HepG2 (cell line): Measurements from ENCODE around the gene ABCD1. TPM values are rescaled to one million over a fixed set of nuclear protein-coding genes. Genes with fewer than 3 reads are reported as not detected.
A peak's percentile ranks its signal among the peaks of the same experiment; 100 is the strongest.

ENCODE experiments used
- ATAC-seq: fragments of 200-7000 bp; cut with Tn5 transposase; 3 replicates; pipeline ENCODE4 v1.9.1; 2020; ENCODE audit warnings: mild to moderate bottlenecking, moderate library complexity
- BruUV-seq: library from RNA; stranded (reverse); fragments of 400-500 nt; replicated peaks from 2 replicates; lab custom pipeline; 2021; lab: Mats Ljungman, UMichigan
- CTCF ChIA-PET: fragments of 300-600 bp; formaldehyde crosslinking; extraction: SDS; loops from one replicate; lab custom pipeline; 2021; ENCODE audit warnings: low total read pairs, inconsistent platforms, low intra/inter-chr PET ratio; lab: Yijun Ruan, JAX
- POLR2A ChIA-PET: fragments of 350-600 bp; sonication (Branson Sonifier 250); formaldehyde crosslinking; loops from one replicate; lab custom pipeline; 2020; ENCODE audit warnings: antibody characterized with exemption, inconsistent platforms; lab: Yijun Ruan, JAX
- DNase-seq: peaks from one replicate; pipeline ENCODE4 v3.0.0-alpha.2; 2015; ENCODE audit warnings: low spot score
- FAIRE-seq: peaks from 3 replicates; lab custom pipeline; 2011; peaks lifted over from hg19 to GRCh38; lab: Jason Lieb, UNC
- H2AFZ ChIP-seq: one replicate; pipeline ENCODE4 v1.6.1; 2011; ENCODE audit warnings: low read length, inconsistent platforms
- H3K27ac ChIP-seq: fragments of 300-600 bp; 3 replicates; pipeline ENCODE4 v1.8.0; 2011; ENCODE audit warnings: mixed run types, mild to moderate bottlenecking, mixed read lengths, low read length, inconsistent platforms; ENCODE audit not compliant: insufficient read depth; ENCODE audit errors: extremely low read length
- H3K27me3 ChIP-seq, 2 experiments: fragments of 200-600 bp in 1 of 2; 2 replicates in 1 of 2; 3 replicates in 1 of 2; pipeline versions ENCODE4 v1.6.0 to v1.8.0; 2011; ENCODE audit warnings: low read length in 2 of 2, mild to moderate bottlenecking in 2 of 2, moderate library complexity in 2 of 2, inconsistent platforms in 1 of 2; ENCODE audit not compliant: insufficient read depth in 2 of 2, control insufficient read depth in 1 of 2
- H3K36me3 ChIP-seq, 2 experiments: fragments of 200-600 bp in 1 of 2; replicated peaks in 1 of 2; 2 replicates in 1 of 2; 3 replicates in 1 of 2; pipeline versions ENCODE4 v1.5.1 to v1.8.0; 2011; ENCODE audit warnings: low read length in 2 of 2, inconsistent platforms in 1 of 2; ENCODE audit not compliant: insufficient read depth in 2 of 2, control insufficient read depth in 1 of 2
- H3K4me1 ChIP-seq: 2 replicates; pipeline ENCODE4 v1.5.1; 2012; ENCODE audit warnings: low read length, inconsistent platforms; ENCODE audit not compliant: insufficient read depth
- H3K4me2 ChIP-seq: 2 replicates; pipeline ENCODE4 v1.6.0; 2011; ENCODE audit warnings: low read depth, low read length, inconsistent platforms
- H3K4me3 ChIP-seq, 3 experiments: fragments of 200-600 bp in 1 of 3; sonication (generic), shearing (Covaris generic) in 1 of 3; replicated peaks in 1 of 3; 2 replicates each; pipeline ENCODE4 v1.5.1; 2011 to 2016; ENCODE audit warnings: low read length in 3 of 3, inconsistent platforms in 2 of 3, low read depth in 2 of 3, mild to moderate bottlenecking in 2 of 3, control low read depth in 1 of 3, mixed read lengths in 1 of 3; ENCODE audit not compliant: insufficient read depth in 1 of 3
- H3K79me2 ChIP-seq: one replicate; pipeline ENCODE4 v1.6.1; 2011; ENCODE audit warnings: low read length, inconsistent platforms; ENCODE audit not compliant: insufficient read depth
- H3K9ac ChIP-seq: 2 replicates; pipeline ENCODE4 v1.6.0; 2011; ENCODE audit warnings: mild to moderate bottlenecking, low read depth, low read length, inconsistent platforms; ENCODE audit not compliant: insufficient read depth
- H3K9me3 ChIP-seq: 2 replicates; pipeline ENCODE4 v1.5.1; 2012; ENCODE audit warnings: mild to moderate bottlenecking, low read length
- H4K20me1 ChIP-seq: 2 replicates; pipeline ENCODE4 v1.6.0; 2011; ENCODE audit warnings: inconsistent platforms, mild to moderate bottlenecking, low read length, moderate library complexity; ENCODE audit not compliant: insufficient read depth
- CEBPG ChIP-seq: IDR thresholded peaks from 2 replicates; pipeline ENCODE4 v1.6.1; 2016
- EZH2 ChIP-seq: conservative IDR thresholded peaks from 2 replicates; pipeline ENCODE4 v1.6.1; 2012; ENCODE audit warnings: mild to moderate bottlenecking, low read depth, low read length, moderate library complexity
- HOXD1 ChIP-seq: sonication (generic); formaldehyde crosslinking; IDR thresholded peaks from 2 replicates; pipeline ENCODE4 v1.5.0; 2020; ENCODE audit warnings: missing genetic modification reagents
- KLF15 ChIP-seq: sonication (generic); formaldehyde crosslinking; IDR thresholded peaks from 2 replicates; pipeline ENCODE4 v1.8.1; 2023; ENCODE audit warnings: borderline replicate concordance, mild to moderate bottlenecking, inconsistent platforms, missing genetic modification reagents, mixed read lengths
- NCOA2 ChIP-seq: sonication (generic); formaldehyde crosslinking; IDR thresholded peaks from 2 replicates; pipeline ENCODE4 v1.8.0; 2022; ENCODE audit warnings: inconsistent platforms
- RBM39 ChIP-seq: fragments of 200-400 bp; formaldehyde crosslinking; IDR thresholded peaks from one replicate; pipeline ENCODE4 v1.6.1; 2018; ENCODE audit warnings: antibody characterized with exemption, mild to moderate bottlenecking, low read depth, low read length; ENCODE audit not compliant: poor library complexity, severe bottlenecking
- RERE ChIP-seq: IDR thresholded peaks from 2 replicates; pipeline ENCODE4 v1.6.1; 2016; ENCODE audit warnings: low read depth, missing genetic modification reagents, missing compliant biosample characterization
- RNF2 ChIP-seq: fragments of 450-650 bp; conservative IDR thresholded peaks from 2 replicates; pipeline ENCODE4 v1.6.1; 2016; ENCODE audit warnings: low read depth
- SKI ChIP-seq: fragments of 450-650 bp; IDR thresholded peaks from one replicate; pipeline ENCODE4 v1.6.1; 2018; ENCODE audit warnings: mild to moderate bottlenecking; ENCODE audit not compliant: partially characterized antibody
- SMC3 ChIP-seq: IDR thresholded peaks from 2 replicates; pipeline ENCODE4 v1.6.1; 2011; ENCODE audit warnings: low read length, improper control_type of control experiment
- ZNF17 ChIP-seq: sonication (generic); formaldehyde crosslinking; IDR thresholded peaks from 2 replicates; pipeline ENCODE4 v1.5.0; 2020; ENCODE audit warnings: mild to moderate bottlenecking, missing genetic modification reagents
- ZNF24 ChIP-seq: fragments of 450-650 bp; IDR thresholded peaks from 2 replicates; pipeline ENCODE4 v1.6.1; 2017; ENCODE audit warnings: antibody characterized with exemption, mild to moderate bottlenecking
- ZNF30 ChIP-seq: sonication (generic); formaldehyde crosslinking; IDR thresholded peaks from 2 replicates; pipeline ENCODE4 v1.5.0; 2020; ENCODE audit warnings: mild to moderate bottlenecking, missing genetic modification reagents
- ZNF383 ChIP-seq: sonication (generic); formaldehyde crosslinking; IDR thresholded peaks from 2 replicates; pipeline ENCODE4 v1.4.0; 2020; ENCODE audit warnings: missing genetic modification reagents, mild to moderate bottlenecking, borderline replicate concordance
- ZNF549 ChIP-seq: sonication (generic); formaldehyde crosslinking; IDR thresholded peaks from 2 replicates; pipeline ENCODE4 v1.5.0; 2020; ENCODE audit warnings: missing genetic modification reagents
- ZNF652 ChIP-seq: IDR thresholded peaks from 2 replicates; pipeline ENCODE4 v1.6.1; 2016; ENCODE audit warnings: low read depth, borderline replicate concordance
- WGBS: methylation state at CpG from one replicate; pipeline ENCODE4 v1.1.6; 2017; ENCODE audit warnings: low lambda C conversion rate; 5-methylcytosine and 5-hydroxymethylcytosine counted together
- in situ Hi-C: cut with HindIII; loops from 2 replicates; pipeline ENCODE4 v1.10.0; 2017; ENCODE audit warnings: low pct_unique_long_range_greater_than_20kb; ENCODE audit not compliant: extremely low pct_ligation_motif_present
- intact Hi-C: fragments of 100-400 bp; cut with micrococcal nuclease; formaldehyde crosslinking; loops from one replicate; pipeline ENCODE4 v1.10.0; 2022; ENCODE audit not compliant: unreplicated experiment
- polyA plus RNA-seq, 8 experiments: library from polyadenylated mRNA; depleted of rRNA in 3 of 8; stranded (reverse) in 7 of 8; unstranded in 1 of 8; fragments of >200 nt; fragmentation: Illumina TruSeq in 4 of 8; extraction: Trizol in 4 of 8; gene quantifications; 2 replicates each; pipeline versions ENCODE4 v1.2.1 to v1.2.3, GENCODE V29; 2011 to 2016; ENCODE audit warnings: low read depth in 4 of 8, missing spikeins in 1 of 8, mixed read lengths in 1 of 8; ENCODE audit not compliant: insufficient read depth in 1 of 8
- total RNA-seq, 5 experiments: library from RNA; depleted of rRNA; stranded (reverse); fragments of >200 nt; fragmentation: Illumina TruSeq; extraction: Trizol; gene quantifications; 2 replicates each; pipeline ENCODE4 v1.2.3, GENCODE V29; 2016; ENCODE audit warnings: low read depth in 1 of 5

ABCD1 gene
- total and polyA plus RNA-seq, 2 of the 13 experiments (the other 11 are each of a cell fraction or from before 2014, with no cell fraction given): 11.4 to 15.9 TPM

GRCh38 chrX:153731117-153731844, 6.6 kb downstream of the ABCD1 start:
- ChIA-PET POLR2A (interaction anchor here (1.1 to 1.2 kb wide), 2 partner anchors 32 to 63 kb away, joined by 3 to 4 read pairs; partner anchors contain the start of genes IDH3G and SSR4), CTCF (no interaction called here)
- ATAC-seq (no peak), DNase-seq (peak; percentile 65), FAIRE-seq (peak; percentile 83)
- no peak overlapping the region for H3K27ac ChIP-seq
- BruUV-seq: no TSS peak
- H3K36me3 ChIP-seq: peaks cover 0 to 6% of the 10 kb centered on the region in 2 experiments; a peak in 1 of 5 replicates
- no peak overlapping the region for H2AFZ ChIP-seq
- in situ Hi-C loops: no loop called here
- H3K79me2 ChIP-seq: peaks cover 15% of the 10 kb centered on the region
- H3K9ac ChIP-seq: no peak overlapping the region
- intact Hi-C loops: no loop called here
- H4K20me1 ChIP-seq: peaks cover 21% of the 10 kb centered on the region
- H3K4me1 ChIP-seq: peaks cover 51% of the 10 kb centered on the region
- 69% methylated on average over 6 of the region's 6 CpGs for whole genome bisulfite sequencing
- H3K4me2 ChIP-seq: peak overlapping the region; percentile 18; the same call in 1 of the 2 replicates
- H3K4me3 ChIP-seq: no peak overlapping the region
- H3K9me3 ChIP-seq: no peaks in the 10 kb centered on the region
- no peaks in the 10 kb centered on the region for H3K27me3 ChIP-seq
- TF ChIP-seq HOXD1 (CRISPR knock-in tag): no peak
- TF ChIP-seq RBM39: no peak
- peak; percentile 22; the same call in 1 of the 2 replicates for TF ChIP-seq SMC3
- TF ChIP-seq EZH2: no peak
- TF ChIP-seq ZNF652 (CRISPR knock-in tag): no peak
- TF ChIP-seq NCOA2 (CRISPR knock-in tag): no peak
- no peak for TF ChIP-seq SKI
- no peak for TF ChIP-seq RERE (CRISPR knock-in tag)
- TF ChIP-seq RNF2: no peak
- no peak for TF ChIP-seq ZNF24
- no peak for TF ChIP-seq ZNF17 (CRISPR knock-in tag)
- TF ChIP-seq ZNF549 (CRISPR knock-in tag): no peak
- TF ChIP-seq CEBPG (CRISPR knock-in tag): peak; percentile 95
- TF ChIP-seq KLF15: no peak
- TF ChIP-seq ZNF30 (CRISPR knock-in tag): no peak
- TF ChIP-seq ZNF383 (CRISPR knock-in tag): no peak
